ENCODE results near the gene HERC2. TPM values are rescaled to one million over a fixed set of nuclear protein-coding genes. Genes with fewer than 3 reads are reported as not detected.

HERC2 gene
- total and polyA plus RNA-seq, 2 of the 4 experiments (the other 2 are of a cell fraction) = 20.8 to 28.9 TPM

GRCh38 chr15:28101201-28101600, 220.8 kb downstream of the HERC2 start:
- H3K14ac ChIP-seq (replicated peaks; ENCODE audit: low read depth, low read length) = no peak overlapping the region
- H3K56ac ChIP-seq (ENCODE audit: extremely low read depth, insufficient read depth, low read length) = no peak overlapping the region
- H4K5ac ChIP-seq (ENCODE audit: low read depth, low read length) = no peak overlapping the region
- H3K9me3 ChIP-seq (ENCODE audit: control insufficient read depth, insufficient read depth, low read length) = no peaks in the 10 kb centered on the region
- ChIA-PET CTCF (interaction anchor here (0.6 kb wide), 1 partner anchor 25 kb away, joined by 4 read pairs; no protein-coding TSS in a partner anchor), POLR2A (ENCODE audit: unreplicated experiment) (no interaction called here)
- H3K27me3 ChIP-seq (ENCODE audit: control insufficient read depth, insufficient read depth, low read length) = peaks cover 51% of the 10 kb centered on the region
- H3K4me1 ChIP-seq (ENCODE audit: control insufficient read depth, insufficient read depth, low read length) = peaks cover 2% of the 10 kb centered on the region; the same call in 1 of the 2 replicates
- H2AK9ac ChIP-seq (replicated peaks; ENCODE audit: low read depth, low read length, poor library complexity) = peak overlapping the region; percentile 28
- H3K4ac ChIP-seq (ENCODE audit: low read depth, low read length) = no peak overlapping the region
- no peak for ATAC-seq (ENCODE audit: low read depth)
- H2AFZ ChIP-seq (replicated peaks; ENCODE audit: low read length, poor library complexity) = no peak overlapping the region
- in situ Hi-C loops (cut with MboI; ENCODE audit: low sequenced_read_pairs) (loop anchor here (25.0 kb wide), 1 partner anchor 1214 kb away; no protein-coding TSS in a partner anchor), intact Hi-C loops (cut with micrococcal nuclease) (no loop called here), dilution Hi-C loops (cut with HindIII; ENCODE audit: low sequenced_read_pairs, unreplicated experiment) (no loop called here)
- no peak overlapping the region for H3K4me3 ChIP-seq (ENCODE audit: insufficient read depth, low read depth, low read length)
- H2BK20ac ChIP-seq (ENCODE audit: low read depth, low read length) = no peak overlapping the region
- H3K36me3 ChIP-seq (ENCODE audit: control insufficient read depth, insufficient read depth, low read length) = no peaks in the 10 kb centered on the region
- H2BK120ac ChIP-seq (ENCODE audit: low read depth, low read length) = no peak overlapping the region
- H4K91ac ChIP-seq (ENCODE audit: insufficient read depth, low read depth, low read length) = no peak overlapping the region
- no peak for DNase-seq
- H4K20me1 ChIP-seq (ENCODE audit: insufficient read depth, low read length) = no peaks in the 10 kb centered on the region; the same call in 1 of the 2 replicates
- no peak overlapping the region for H3K18ac ChIP-seq (ENCODE audit: low read depth, low read length)
- H4K8ac ChIP-seq (ENCODE audit: low read depth in 2 of 2, low read length in 2 of 2) = no peak overlapping the region
- H2AK5ac ChIP-seq (ENCODE audit: low read depth, low read length) = no peak overlapping the region
- no TSS peak for BruUV-seq (replicated peaks)
- H3K9me1 ChIP-seq (ENCODE audit: insufficient read depth, low read length) = peaks cover 2% of the 10 kb centered on the region; the same call in 1 of the 2 replicates
- H3K79me1 ChIP-seq (ENCODE audit: low read depth in 1 of 2, low read length in 2 of 2) = no peaks in the 10 kb centered on the region
- no peak overlapping the region for H3K4me2 ChIP-seq (ENCODE audit: low read depth, low read length)
- no CpG with 5 or more reads among the region's 8 CpGs for WGBS, 2 experiments (ENCODE audit: extremely low coverage in 2 of 2, insufficient read length in 1 of 2)
- H3K9ac ChIP-seq (ENCODE audit: low read depth, low read length) = no peak overlapping the region
- no peak overlapping the region for H2BK15ac ChIP-seq (ENCODE audit: low read depth, low read length)
- no peak for TF ChIP-seq POLR2A (IDR thresholded peaks at IDR 0.05; ENCODE audit: low read depth, low read length)
- no peak for TF ChIP-seq RAD21 (IDR thresholded peaks at IDR 0.05; ENCODE audit: low read length)
- TF ChIP-seq BHLHE40 (IDR thresholded peaks at IDR 0.05; ENCODE audit: low read depth, low read length) = no peak
- no peak overlapping the region for H3K23ac ChIP-seq (ENCODE audit: low read depth, low read length)
- no peak overlapping the region for H2BK5ac ChIP-seq (ENCODE audit: low read depth, low read length, poor library complexity, severe bottlenecking)
- no peak overlapping the region for H3K27ac ChIP-seq (ENCODE audit: insufficient read depth, low read length)
